ENCODE results near the gene DNAH11. TPM values are rescaled to one million over a fixed set of nuclear protein-coding genes. Genes with fewer than 3 reads are reported as not detected.

The DNAH11 gene
- total RNA-seq, 1 experiment from 2014 or later: 0.39 TPM

GRCh38 chr7:21903020-21903786 lies 360.4 kb downstream of the DNAH11 start:
- Histone ChIP-seq H2AFZ (ENCODE audit: low read depth, low read length, poor library complexity, severe bottlenecking) (no peak overlapping the region), H3K9ac (ENCODE audit: low read length) (no peak overlapping the region), H3K27ac (ENCODE audit: low read depth, low read length) (no peak overlapping the region), H3K9me3 (ENCODE audit: control insufficient read depth in 1 of 2, insufficient read depth in 1 of 2, low read depth in 1 of 2, low read length in 2 of 2) (no peaks in the 10 kb centered on the region), H3K9me2 (ENCODE audit: insufficient read depth) (no peaks in the 10 kb centered on the region), H3K36me3 (ENCODE audit: control insufficient read depth in 1 of 2, insufficient read depth in 2 of 2, low read length in 2 of 2) (peaks cover 62 to 68% of the 10 kb centered on the region in 2 experiments), H4K20me1 (ENCODE audit: insufficient read depth) (0 out of 2 replicates have a peak, but pooled peaks cover 4% of the 10 kb centered on the region), H3K4me3 (replicated peaks in 1 of 2; ENCODE audit: low read depth in 1 of 2, low read length in 2 of 2) (no peak overlapping the region), H3K27me3 (ENCODE audit: insufficient read depth, low read length) (no peaks in the 10 kb centered on the region), H3K4me2 (ENCODE audit: low read length) (no peak overlapping the region), H3K4me1 (ENCODE audit: control insufficient read depth in 1 of 2, insufficient read depth in 2 of 2, low read length in 2 of 2) (peaks cover 4 to 11% of the 10 kb centered on the region in 2 experiments; a peak in 2 of 4 replicates), H3K79me2 (ENCODE audit: insufficient read depth, low read length) (no peaks in the 10 kb centered on the region)
- intact Hi-C loops (cut with micrococcal nuclease): no loop called here
- ATAC-seq (no peak), DNase-seq (ENCODE audit: low read depth, low spot score) (no peak)
- ChIA-PET CTCF (no interaction called here), RAD21 (ENCODE audit: low non-redundant PET in 1 of 2, low total read pairs in 2 of 2, uncharacterized antibody in 2 of 2, unreplicated experiment in 2 of 2) (no interaction called here), POLR2A (no interaction called here)
- TF ChIP-seq ZNF274 (IDR thresholded peaks at IDR 0.05; ENCODE audit: low read depth, low read length) (no peak), TCF7L2 (IDR thresholded peaks at IDR 0.05; ENCODE audit: borderline replicate concordance, extremely low read depth, insufficient read depth, insufficient read length) (no peak), ZFX (IDR thresholded peaks at IDR 0.05) (no peak), REST (IDR thresholded peaks at IDR 0.05; ENCODE audit: low read depth) (no peak), EZH2phosphoT487 (IDR thresholded peaks at IDR 0.05; ENCODE audit: borderline replicate concordance) (no peak), SRF (IDR thresholded peaks at IDR 0.05; ENCODE audit: low read depth) (no peak), CBX3 (IDR thresholded peaks at IDR 0.05; ENCODE audit: low read depth) (no peak), ZBTB33 (IDR thresholded peaks at IDR 0.05; ENCODE audit: extremely low read depth, insufficient replicate concordance, low read length) (no peak), POLR2A (IDR thresholded peaks at IDR 0.05; ENCODE audit: borderline replicate concordance, extremely low read depth, insufficient read depth, insufficient read length) (no peak), JUND (IDR thresholded peaks at IDR 0.05) (no peak), MAX (IDR thresholded peaks at IDR 0.05) (no peak), SIN3A (IDR thresholded peaks at IDR 0.05; ENCODE audit: low read depth) (no peak), EGR1 (IDR thresholded peaks at IDR 0.05; ENCODE audit: low read depth) (no peak), ELF1 (IDR thresholded peaks at IDR 0.05; ENCODE audit: borderline replicate concordance, low read depth) (no peak), CEBPB (IDR thresholded peaks at IDR 0.05; ENCODE audit: low read depth) (no peak)
- no TSS peak for BruUV-seq (replicated peaks)

All from HCT116 (cell line).